Smooth muscle cell (in vitro differentiated cells): ENCODE measurements around the gene PEAK3. TPM values are rescaled to one million over a fixed set of nuclear protein-coding genes. Genes with fewer than 3 reads are reported as not detected.

ENCODE experiments used
- DNase-seq: peaks from one replicate; lab custom pipeline; 2025; ENCODE audit not compliant: unreplicated experiment; lab: John Stamatoyannopoulos, UW
- H2AFZ ChIP-seq: fragments of 200-600 bp; sonication (generic); 2 replicates; pipeline ENCODE4 v1.6.0; 2016; ENCODE audit warnings: antibody characterized with exemption, low read depth, mild to moderate bottlenecking
- H3F3A ChIP-seq: fragments of 200-600 bp; sonication (generic); 2 replicates; pipeline ENCODE4 v1.6.0; 2017; ENCODE audit warnings: antibody characterized with exemption, low read depth
- H3K27ac ChIP-seq: fragments of 200-600 bp; sonication (generic); 2 replicates; pipeline ENCODE4 v1.5.1; 2016; ENCODE audit warnings: low read depth, mild to moderate bottlenecking
- H3K27me3 ChIP-seq: fragments of 200-600 bp; sonication (generic); 2 replicates; pipeline ENCODE4 v1.6.1; 2016; ENCODE audit warnings: low read depth, mild to moderate bottlenecking
- H3K36me3 ChIP-seq: fragments of 200-600 bp; sonication (generic); 2 replicates; pipeline ENCODE4 v1.5.1; 2016; ENCODE audit warnings: low read depth
- H3K4me1 ChIP-seq: fragments of 200-600 bp; sonication (generic); 2 replicates; pipeline ENCODE4 v1.5.1; 2016; ENCODE audit warnings: low read depth
- H3K4me2 ChIP-seq: fragments of 200-600 bp; sonication (generic); 2 replicates; pipeline ENCODE4 v1.6.0; 2016; ENCODE audit warnings: mild to moderate bottlenecking
- H3K4me3 ChIP-seq: fragments of 200-600 bp; sonication (generic); 2 replicates; pipeline ENCODE4 v1.5.1; 2016; ENCODE audit warnings: mild to moderate bottlenecking
- H3K79me2 ChIP-seq: fragments of 200-600 bp; sonication (generic); 2 replicates; pipeline ENCODE4 v1.6.0; 2016; ENCODE audit warnings: low read depth, mild to moderate bottlenecking
- H3K9ac ChIP-seq: fragments of 200-600 bp; sonication (generic); 2 replicates; pipeline ENCODE4 v1.6.0; 2016; ENCODE audit warnings: low read depth
- H3K9me3 ChIP-seq: fragments of 200-600 bp; sonication (generic); replicated peaks from 2 replicates; pipeline ENCODE4 v1.5.1; 2016; ENCODE audit warnings: low read depth
- H4K20me1 ChIP-seq: fragments of 200-600 bp; sonication (generic); 2 replicates; pipeline ENCODE4 v1.6.0; 2016; ENCODE audit warnings: low read depth
- WGBS: methylation state at CpG from one replicate; pipeline ENCODE4 v1.1.7; 2016; ENCODE audit warnings: low lambda C conversion rate; 5-methylcytosine and 5-hydroxymethylcytosine counted together
- polyA plus RNA-seq: library from polyadenylated mRNA; unstranded; fragments of >200 nt; fragmentation: Nextera tagmentation; extraction: Ambion mirVana; gene quantifications from 2 replicates; pipeline ENCODE4 v1.2.1, GENCODE V29; 2016
- total RNA-seq: library from RNA; depleted of rRNA; stranded (reverse); fragments of >200 nt; gene quantifications from 2 replicates; pipeline ENCODE4 v1.2.3, GENCODE V29; 2014
- TF ChIP-seq, protein P1 (sequence below): fragments of 200-600 bp; sonication (generic); IDR thresholded peaks from 2 replicates; pipeline ENCODE4 v1.5.1; 2017; ENCODE audit warnings: borderline replicate concordance, mild to moderate bottlenecking, antibody characterized with exemption; ENCODE audit not compliant: insufficient read depth, poor library complexity, severe bottlenecking

Gene PEAK3
- total and polyA plus RNA-seq, 2 experiments from 2014 or later, result 0.71 TPM; not detected in 1

DNA sequence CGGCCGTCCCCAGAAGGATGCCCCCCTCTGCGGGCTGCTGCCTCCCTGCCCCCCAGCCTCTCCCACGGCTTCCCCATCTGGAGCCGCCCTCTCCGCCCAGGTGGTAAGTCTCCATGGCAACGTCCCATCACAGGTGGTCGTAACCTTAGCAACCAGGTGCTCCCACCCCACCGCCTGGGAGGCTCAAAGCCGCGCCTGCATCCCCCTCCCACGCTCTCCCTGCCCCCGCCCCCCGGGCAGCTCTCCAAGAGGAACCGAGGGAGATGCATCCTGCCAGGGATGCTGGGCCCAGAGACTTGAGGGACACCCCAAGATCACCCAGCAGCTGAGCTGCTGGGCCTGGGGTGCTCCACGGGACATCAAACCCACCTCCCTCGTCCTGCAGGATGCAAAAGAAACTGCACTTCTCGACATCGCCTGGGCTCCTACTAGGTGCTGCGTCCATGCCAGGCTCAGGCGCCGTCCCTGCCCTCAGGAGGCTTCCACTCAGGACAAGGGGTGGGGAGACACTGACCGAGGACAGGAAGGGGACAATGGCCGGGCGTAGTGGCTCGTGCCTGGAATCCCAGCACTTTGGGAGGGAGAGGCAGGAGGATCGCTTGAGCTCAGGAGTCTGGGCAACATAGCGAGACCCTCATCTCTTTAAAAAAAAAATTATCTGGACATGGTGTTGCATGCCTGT lies 31.0 kb upstream of the PEAK3 start:
- WGBS, result 75% methylated on average over 16 of the region's 28 CpGs
- H3K4me1 ChIP-seq, result no peaks in the 10 kb centered on the region
- no peaks in the 10 kb centered on the region for H3K36me3 ChIP-seq
- H3K9me3 ChIP-seq, result no peaks in the 10 kb centered on the region
- no peak overlapping the region for H3K27ac ChIP-seq
- H3K79me2 ChIP-seq, result no peaks in the 10 kb centered on the region
- H2AFZ ChIP-seq, result no peak overlapping the region
- no peak overlapping the region for H3K9ac ChIP-seq
- TF ChIP-seq, protein P1, sequence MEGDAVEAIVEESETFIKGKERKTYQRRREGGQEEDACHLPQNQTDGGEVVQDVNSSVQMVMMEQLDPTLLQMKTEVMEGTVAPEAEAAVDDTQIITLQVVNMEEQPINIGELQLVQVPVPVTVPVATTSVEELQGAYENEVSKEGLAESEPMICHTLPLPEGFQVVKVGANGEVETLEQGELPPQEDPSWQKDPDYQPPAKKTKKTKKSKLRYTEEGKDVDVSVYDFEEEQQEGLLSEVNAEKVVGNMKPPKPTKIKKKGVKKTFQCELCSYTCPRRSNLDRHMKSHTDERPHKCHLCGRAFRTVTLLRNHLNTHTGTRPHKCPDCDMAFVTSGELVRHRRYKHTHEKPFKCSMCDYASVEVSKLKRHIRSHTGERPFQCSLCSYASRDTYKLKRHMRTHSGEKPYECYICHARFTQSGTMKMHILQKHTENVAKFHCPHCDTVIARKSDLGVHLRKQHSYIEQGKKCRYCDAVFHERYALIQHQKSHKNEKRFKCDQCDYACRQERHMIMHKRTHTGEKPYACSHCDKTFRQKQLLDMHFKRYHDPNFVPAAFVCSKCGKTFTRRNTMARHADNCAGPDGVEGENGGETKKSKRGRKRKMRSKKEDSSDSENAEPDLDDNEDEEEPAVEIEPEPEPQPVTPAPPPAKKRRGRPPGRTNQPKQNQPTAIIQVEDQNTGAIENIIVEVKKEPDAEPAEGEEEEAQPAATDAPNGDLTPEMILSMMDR, result no peak
- no peaks in the 10 kb centered on the region for H4K20me1 ChIP-seq
- peaks cover 5% of the 10 kb centered on the region for H3K27me3 ChIP-seq
- H3K4me2 ChIP-seq, result no peak overlapping the region
- no peaks in the 10 kb centered on the region for H3F3A ChIP-seq
- no peak overlapping the region for H3K4me3 ChIP-seq
- DNase-seq, result no peak

DNA sequence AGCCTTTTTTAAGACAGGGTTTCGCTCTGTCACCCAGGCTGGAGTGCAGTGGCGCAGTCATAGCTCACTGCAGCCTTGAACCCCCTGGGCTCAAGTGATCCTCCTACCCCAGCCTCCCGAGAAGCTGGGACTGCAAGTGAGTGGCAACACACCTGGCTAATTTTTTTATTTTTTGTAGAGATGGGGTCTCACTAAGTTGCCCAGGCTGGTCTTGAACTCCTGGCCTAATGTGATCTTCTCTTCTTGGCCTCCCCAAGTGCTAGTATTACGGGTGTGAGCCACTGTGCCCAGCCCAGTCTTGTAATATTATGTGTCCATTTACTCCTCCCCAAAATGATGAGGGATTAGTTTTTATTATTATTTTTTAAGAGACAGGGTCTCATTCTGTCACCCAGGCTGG lies 29.1 kb upstream of the PEAK3 start:
- H3K36me3 ChIP-seq, result no peaks in the 10 kb centered on the region
- H3K9me3 ChIP-seq, result no peaks in the 10 kb centered on the region
- H3F3A ChIP-seq, result no peaks in the 10 kb centered on the region
- H3K9ac ChIP-seq, result no peak overlapping the region
- no peaks in the 10 kb centered on the region for H3K4me1 ChIP-seq
- H4K20me1 ChIP-seq, result no peaks in the 10 kb centered on the region
- no peak overlapping the region for H2AFZ ChIP-seq
- no peak for DNase-seq
- WGBS, result 98% methylated on average over 4 of the region's 4 CpGs
- H3K4me3 ChIP-seq, result no peak overlapping the region
- no peaks in the 10 kb centered on the region for H3K79me2 ChIP-seq
- H3K4me2 ChIP-seq, result no peak overlapping the region
- TF ChIP-seq, protein P1, result no peak
- no peak overlapping the region for H3K27ac ChIP-seq
- H3K27me3 ChIP-seq, result peaks cover 16% of the 10 kb centered on the region

DNA sequence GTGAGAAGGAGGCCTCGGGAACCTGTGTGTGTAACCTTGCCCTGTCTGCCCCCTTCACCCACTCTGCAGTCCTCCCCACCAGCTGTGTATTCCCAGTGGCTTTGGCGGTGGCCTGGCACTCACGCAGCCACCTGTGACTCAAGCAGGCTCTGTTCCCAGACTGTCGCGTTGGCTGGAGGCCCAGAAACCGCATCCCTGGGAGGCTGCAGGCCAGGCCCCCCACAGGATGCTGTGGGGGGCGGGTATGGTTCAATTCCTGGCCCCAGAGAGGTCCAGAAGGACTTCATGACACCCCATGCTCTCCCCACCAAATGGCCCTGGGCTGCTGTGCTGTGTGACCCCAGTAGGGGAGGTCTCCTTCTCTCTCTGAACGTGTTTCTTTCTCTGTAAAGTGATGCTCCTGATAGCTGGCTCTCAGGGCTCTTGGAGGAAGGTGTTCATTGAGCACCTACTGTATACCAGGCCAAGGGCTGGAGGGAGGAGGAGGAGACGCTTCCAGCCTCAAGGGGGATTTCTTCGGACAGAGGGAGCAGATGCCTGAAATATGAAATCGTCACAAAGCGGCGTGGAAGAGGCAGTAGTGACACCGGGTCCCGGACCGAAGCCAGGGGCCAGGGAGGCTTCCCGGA lies 27.9 kb upstream of the PEAK3 start:
- no peak overlapping the region for H3K4me3 ChIP-seq

More for the DNA sequence above, 27.9 kb upstream of the PEAK3 start:
- Histone ChIP-seq H2AFZ (no peak overlapping the region), H3K36me3 (no peaks in the 10 kb centered on the region), H3K27ac (no peak overlapping the region), H3K27me3 (peaks cover 16% of the 10 kb centered on the region), H3F3A (no peaks in the 10 kb centered on the region), H3K4me2 (no peak overlapping the region), H4K20me1 (no peaks in the 10 kb centered on the region), H3K9me3 (no peaks in the 10 kb centered on the region), H3K9ac (no peak overlapping the region), H3K79me2 (no peaks in the 10 kb centered on the region), H3K4me1 (no peaks in the 10 kb centered on the region)
- TF ChIP-seq, protein P1, result no peak
- WGBS, result 79% methylated on average over 17 of the region's 17 CpGs
- no peak for DNase-seq
